GM19099 (cell line): ENCODE measurements around the gene KCNG2.

Source experiments
- POLR2A ChIP-seq: IDR thresholded peaks from 3 replicates; pipeline ENCODE4 v1.6.1; 2011; ENCODE audit warnings: low read depth; ENCODE audit not compliant: insufficient read length; ENCODE audit errors: extremely low read depth

Gene KCNG2

GRCh38 chr18:79926715-79927606 lies 129.2 kb downstream of the KCNG2 start:
- TF ChIP-seq POLR2A, result no peak

- no peak for TF ChIP-seq POLR2A
Observed at GRCh38 chr18:79927607-79928562, 130.1 kb downstream of the KCNG2 start.

- no peak for TF ChIP-seq POLR2A
Observed at GRCh38 chr18:79928563-79928960, 130.8 kb downstream of the KCNG2 start.

- TF ChIP-seq POLR2A, result no peak
Observed at GRCh38 chr18:79930020-79930642, 132.4 kb downstream of the KCNG2 start.

- no peak for TF ChIP-seq POLR2A
Observed at GRCh38 chr18:79931475-79931874, 133.7 kb downstream of the KCNG2 start.

- TF ChIP-seq POLR2A, result no peak
Observed at GRCh38 chr18:79932907-79933306, 135.2 kb downstream of the KCNG2 start.

GRCh38 chr18:79933765-79934164 lies 136.0 kb downstream of the KCNG2 start:
- TF ChIP-seq POLR2A, result no peak

GRCh38 chr18:79934311-79935097 lies 136.8 kb downstream of the KCNG2 start:
- TF ChIP-seq POLR2A, result no peak

GRCh38 chr18:79935098-79935480 lies 137.4 kb downstream of the KCNG2 start:
- TF ChIP-seq POLR2A, result no peak

- TF ChIP-seq POLR2A, result no peak
Observed at GRCh38 chr18:79935499-79935898, 137.8 kb downstream of the KCNG2 start.

GRCh38 chr18:79935925-79936324 lies 138.2 kb downstream of the KCNG2 start:
- no peak for TF ChIP-seq POLR2A

GRCh38 chr18:79936641-79937040 lies 138.9 kb downstream of the KCNG2 start:
- TF ChIP-seq POLR2A, result no peak

GRCh38 chr18:79937103-79937860 lies 139.5 kb downstream of the KCNG2 start:
- no peak for TF ChIP-seq POLR2A

GRCh38 chr18:79938196-79938595 lies 140.5 kb downstream of the KCNG2 start:
- no peak for TF ChIP-seq POLR2A
